Liver (tissue), 3 donors: ENCODE data around the gene TRMT10C.

ENCODE experiments used
- EGR1 ChIP-seq, 2 donors: IDR thresholded peaks; 2 replicates each; pipeline ENCODE4 v1.6.1; 2016 to 2018; ENCODE audit warnings: antibody characterized with exemption in 2 of 2, low read depth in 2 of 2
- GABPA ChIP-seq, 2 donors: IDR thresholded peaks in 1 of 2; conservative IDR thresholded peaks in 1 of 2; 2 replicates each; pipeline ENCODE4 v1.6.1; 2016; ENCODE audit warnings: antibody characterized with exemption in 2 of 2, mild to moderate bottlenecking in 1 of 2, moderate library complexity in 1 of 2
- HNF4A ChIP-seq, 2 donors: conservative IDR thresholded peaks; 2 replicates each; pipeline ENCODE4 v1.6.1; 2016; ENCODE audit warnings: antibody characterized with exemption in 2 of 2, mild to moderate bottlenecking in 2 of 2
- JUND ChIP-seq, 2 donors: IDR thresholded peaks; 2 replicates each; pipeline ENCODE4 v1.6.1; 2016; ENCODE audit warnings: antibody characterized with exemption in 2 of 2
- NR2F2 ChIP-seq: IDR thresholded peaks from 2 replicates; pipeline ENCODE4 v1.6.1; 2016; ENCODE audit warnings: antibody characterized with exemption
- RXRA ChIP-seq, 2 donors: IDR thresholded peaks; 2 replicates each; pipeline ENCODE4 v1.6.1; 2017 to 2018; ENCODE audit warnings: antibody characterized with exemption in 2 of 2, mild to moderate bottlenecking in 1 of 2
- TAF1 ChIP-seq: conservative IDR thresholded peaks from 2 replicates; pipeline ENCODE4 v1.6.1; 2016; ENCODE audit warnings: antibody characterized with exemption, mild to moderate bottlenecking
- YY1 ChIP-seq: IDR thresholded peaks from 2 replicates; pipeline ENCODE4 v1.6.1; 2016; ENCODE audit warnings: antibody characterized with exemption, mild to moderate bottlenecking
- ZBTB33 ChIP-seq: IDR thresholded peaks from 2 replicates; pipeline ENCODE4 v1.6.1; 2016; ENCODE audit warnings: antibody characterized with exemption
- TF ChIP-seq, protein P1 (sequence below): fragments of 150-350 bp; IDR thresholded peaks from 2 replicates; pipeline ENCODE4 v1.5.1; 2017; ENCODE audit warnings: improper control_type of control experiment, low read depth, low read length; ENCODE audit not compliant: missing input control
- donor health status: healthy.
- donor health status: healthy.

- TF ChIP-seq ZBTB33 (no peak), EGR1 (IDR thresholded peaks at IDR 0.05; ENCODE audit: low read depth in 2 of 2) (no peak), TAF1 (no peak), GABPA (IDR thresholded peaks at IDR 0.05 in 1 of 2, conservative IDR thresholded peaks at IDR 0.05 in 1 of 2) (no peak), RXRA (IDR thresholded peaks at IDR 0.05) (no peak), YY1 (no peak), HNF4A (conservative IDR thresholded peaks at IDR 0.05) (no peak), NR2F2 (no peak), JUND (IDR thresholded peaks at IDR 0.05) (no peak)
- TF ChIP-seq, protein P1, sequence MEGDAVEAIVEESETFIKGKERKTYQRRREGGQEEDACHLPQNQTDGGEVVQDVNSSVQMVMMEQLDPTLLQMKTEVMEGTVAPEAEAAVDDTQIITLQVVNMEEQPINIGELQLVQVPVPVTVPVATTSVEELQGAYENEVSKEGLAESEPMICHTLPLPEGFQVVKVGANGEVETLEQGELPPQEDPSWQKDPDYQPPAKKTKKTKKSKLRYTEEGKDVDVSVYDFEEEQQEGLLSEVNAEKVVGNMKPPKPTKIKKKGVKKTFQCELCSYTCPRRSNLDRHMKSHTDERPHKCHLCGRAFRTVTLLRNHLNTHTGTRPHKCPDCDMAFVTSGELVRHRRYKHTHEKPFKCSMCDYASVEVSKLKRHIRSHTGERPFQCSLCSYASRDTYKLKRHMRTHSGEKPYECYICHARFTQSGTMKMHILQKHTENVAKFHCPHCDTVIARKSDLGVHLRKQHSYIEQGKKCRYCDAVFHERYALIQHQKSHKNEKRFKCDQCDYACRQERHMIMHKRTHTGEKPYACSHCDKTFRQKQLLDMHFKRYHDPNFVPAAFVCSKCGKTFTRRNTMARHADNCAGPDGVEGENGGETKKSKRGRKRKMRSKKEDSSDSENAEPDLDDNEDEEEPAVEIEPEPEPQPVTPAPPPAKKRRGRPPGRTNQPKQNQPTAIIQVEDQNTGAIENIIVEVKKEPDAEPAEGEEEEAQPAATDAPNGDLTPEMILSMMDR = no peak
These were observed 9.6 kb downstream of the TRMT10C start for GRCh38 chr3:101571028-101571895.
